Measurements from ENCODE around the gene SP7. TPM values are rescaled to one million over a fixed set of nuclear protein-coding genes. Genes with fewer than 3 reads are reported as not detected.
"Not testable (repeated sequence)": the region's sequence is repeated elsewhere in the genome, so short reads cannot be mapped to it uniquely, and the experiment has no call there.

SP7 gene
- total and polyA plus RNA-seq, 2 experiments from 2014 or later = 0.17 TPM; not detected in 1

GRCh38 chr12:53332744-53333143 is 3.4 kb downstream of the SP7 start:
- H3K4me1 ChIP-seq (ENCODE audit: insufficient read depth) = peaks cover 13% of the 10 kb centered on the region; the same call in 1 of the 2 replicates
- no peaks in the 10 kb centered on the region for H4K20me1 ChIP-seq (replicated peaks; ENCODE audit: insufficient read depth)
- ATAC-seq (no peak), DNase-seq (ENCODE audit: low spot score) (no peak)
- no peak overlapping the region for H2AFZ ChIP-seq
- H3K27ac ChIP-seq (ENCODE audit: low read depth) = no peak overlapping the region
- H3K79me2 ChIP-seq (replicated peaks; ENCODE audit: insufficient read depth) = no peaks in the 10 kb centered on the region
- H3F3A ChIP-seq (replicated peaks; ENCODE audit: low read depth) = peaks cover under 1% of the 10 kb centered on the region; the same call in 1 of the 2 replicates
- H3K4me1 Mint-ChIP-seq = peaks cover 25% of the 10 kb centered on the region
- H3K4me2 ChIP-seq = no peak overlapping the region
- no peaks in the 10 kb centered on the region for H3K36me3 ChIP-seq (ENCODE audit: insufficient read depth)
- no peaks in the 10 kb centered on the region; the same call in 2 of the 3 replicates for H3K9me3 Mint-ChIP-seq
- H3K36me3 Mint-ChIP-seq (ENCODE audit: low read depth) = no peaks in the 10 kb centered on the region; the same call in 2 of the 3 replicates
- no peak overlapping the region for H3K4me3 ChIP-seq
- no peaks in the 10 kb centered on the region for H3K9me2 ChIP-seq (ENCODE audit: insufficient read depth)
- H3K4me3 Mint-ChIP-seq = no peak overlapping the region; the same call in 2 of the 3 replicates
- peaks cover 31% of the 10 kb centered on the region for H3K27me3 Mint-ChIP-seq (ENCODE audit: insufficient read depth, low read depth, poor library complexity)
- TF ChIP-seq CREB1 (CRISPR knock-in tag; IDR thresholded peaks at IDR 0.05; ENCODE audit: low read depth) (no peak), ZNF114 (CRISPR knock-in tag; IDR thresholded peaks at IDR 0.05) (no peak), JUNB (IDR thresholded peaks at IDR 0.05; ENCODE audit: unreplicated experiment) (no peak)
- H3K27ac Mint-ChIP-seq = no peak overlapping the region
- peaks cover 48% of the 10 kb centered on the region for H3K27me3 ChIP-seq (ENCODE audit: insufficient read depth)

- H3K4me1 Mint-ChIP-seq = peaks cover 26% of the 10 kb centered on the region
- H3K4me3 Mint-ChIP-seq; DNase-seq (ENCODE audit: low spot score); H3K9me3 Mint-ChIP-seq; H3K79me2 ChIP-seq (replicated peaks; ENCODE audit: insufficient read depth); H3K27ac Mint-ChIP-seq; H3K9me2 ChIP-seq (ENCODE audit: insufficient read depth); H2AFZ ChIP-seq; H3F3A ChIP-seq (replicated peaks; ENCODE audit: low read depth); H3K4me2 ChIP-seq; ATAC-seq; H3K36me3 Mint-ChIP-seq (ENCODE audit: low read depth); H3K4me3 ChIP-seq; H4K20me1 ChIP-seq (replicated peaks; ENCODE audit: insufficient read depth); H3K27ac ChIP-seq (ENCODE audit: low read depth); H3K36me3 ChIP-seq (ENCODE audit: insufficient read depth): not testable (repeated sequence)
- Histone ChIP-seq H3K4me1 (ENCODE audit: insufficient read depth) (peaks cover 13% of the 10 kb centered on the region; the same call in 1 of the 2 replicates), H3K27me3 (ENCODE audit: insufficient read depth) (peaks cover 48% of the 10 kb centered on the region)
- peaks cover 32% of the 10 kb centered on the region for H3K27me3 Mint-ChIP-seq (ENCODE audit: insufficient read depth, low read depth, poor library complexity)
Observed at GRCh38 chr12:53332339-53332738, 3.8 kb downstream of the SP7 start.

- Histone ChIP-seq H3K4me1 (ENCODE audit: insufficient read depth) (peaks cover 20% of the 10 kb centered on the region; the same call in 1 of the 2 replicates), H3K27ac (ENCODE audit: low read depth) (no peak overlapping the region), H3K4me2 (no peak overlapping the region), H3K4me3 (no peak overlapping the region), H3K36me3 (ENCODE audit: insufficient read depth) (no peaks in the 10 kb centered on the region; the same call in 1 of the 2 replicates), H2AFZ (no peak overlapping the region), H3K9me2 (ENCODE audit: insufficient read depth) (no peaks in the 10 kb centered on the region), H3K79me2 (replicated peaks; ENCODE audit: insufficient read depth) (no peaks in the 10 kb centered on the region), H4K20me1 (replicated peaks; ENCODE audit: insufficient read depth) (no peaks in the 10 kb centered on the region), H3K27me3 (ENCODE audit: insufficient read depth) (peaks cover 49% of the 10 kb centered on the region), H3F3A (replicated peaks; ENCODE audit: low read depth) (peaks cover 3% of the 10 kb centered on the region; the same call in 1 of the 2 replicates)
- DNase-seq (ENCODE audit: low spot score) (no peak), ATAC-seq (no peak)
- H3K9me3 Mint-ChIP-seq = no peaks in the 10 kb centered on the region; the same call in 2 of the 3 replicates
- TF ChIP-seq JUNB (IDR thresholded peaks at IDR 0.05; ENCODE audit: unreplicated experiment) (no peak), STAT1 (IDR thresholded peaks at IDR 0.05; ENCODE audit: unreplicated experiment) (no peak), ETS1 (IDR thresholded peaks at IDR 0.05) (no peak), ZNF331 (CRISPR knock-in tag; IDR thresholded peaks at IDR 0.05; ENCODE audit: low read depth) (no peak), POLR2AphosphoS5 (IDR thresholded peaks at IDR 0.05; ENCODE audit: low read depth) (no peak), CREB1 (CRISPR knock-in tag; IDR thresholded peaks at IDR 0.05; ENCODE audit: low read depth) (no peak), NANOG (IDR thresholded peaks at IDR 0.05; ENCODE audit: borderline replicate concordance) (no peak), EZH2phosphoT487 (IDR thresholded peaks at IDR 0.05; ENCODE audit: unreplicated experiment) (no peak), REST (IDR thresholded peaks at IDR 0.05; ENCODE audit: unreplicated experiment) (no peak)
- peaks cover 42% of the 10 kb centered on the region for H3K27me3 Mint-ChIP-seq (ENCODE audit: insufficient read depth, low read depth, poor library complexity)
- H3K4me3 Mint-ChIP-seq = no peak overlapping the region
- H3K27ac Mint-ChIP-seq = no peak overlapping the region
- no peaks in the 10 kb centered on the region; the same call in 2 of the 3 replicates for H3K36me3 Mint-ChIP-seq (ENCODE audit: low read depth)
- H3K4me1 Mint-ChIP-seq = peaks cover 19% of the 10 kb centered on the region
Observed at GRCh38 chr12:53330671-53331070, 5.5 kb downstream of the SP7 start.
